ENCODE measurements around the gene IGSF22.

IGSF22 gene

DNA sequence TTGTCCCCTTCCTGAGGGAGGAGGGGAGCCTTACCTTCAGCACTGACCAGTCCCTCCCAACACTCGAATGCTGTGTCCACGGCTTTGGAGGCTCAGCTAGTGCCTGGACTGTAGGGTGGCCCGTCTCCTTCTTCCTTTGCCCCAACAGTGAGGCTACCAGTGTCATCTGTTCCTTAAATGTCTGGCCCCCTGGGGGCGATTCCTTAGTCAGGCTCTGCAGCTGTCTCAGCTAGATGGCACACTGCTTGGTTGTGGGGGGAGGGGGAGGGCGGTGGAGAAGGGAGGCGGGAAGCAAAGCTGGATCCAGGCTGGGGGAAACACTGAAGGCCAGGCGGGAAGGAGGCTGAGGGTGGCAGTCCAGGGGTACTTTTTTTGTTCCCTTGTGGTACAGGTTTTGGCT lies at the start of gene IGSF22:
IGSF22 (minus strand) TSS at position 149 of the 400 bp plus-strand sequence. CDS start 1,952 bp downstream, outside the sequence.
- no peak for DNase-seq (ENCODE audit: insufficient read length, low spot score)
- FAIRE-seq = no peak

GRCh38 chr11:18774801-18775200 lies 48.8 kb upstream of the IGSF22 start:
- no peak for DNase-seq (ENCODE audit: insufficient read length, low spot score)
- no peak for FAIRE-seq

GRCh38 chr11:18773681-18774080 lies 47.7 kb upstream of the IGSF22 start:
- FAIRE-seq = no peak
- DNase-seq (ENCODE audit: insufficient read length, low spot score) = no peak

- DNase-seq (ENCODE audit: insufficient read length, low spot score) = no peak
These were observed 47.1 kb upstream of the IGSF22 start for GRCh38 chr11:18773104-18773503.

DNA sequence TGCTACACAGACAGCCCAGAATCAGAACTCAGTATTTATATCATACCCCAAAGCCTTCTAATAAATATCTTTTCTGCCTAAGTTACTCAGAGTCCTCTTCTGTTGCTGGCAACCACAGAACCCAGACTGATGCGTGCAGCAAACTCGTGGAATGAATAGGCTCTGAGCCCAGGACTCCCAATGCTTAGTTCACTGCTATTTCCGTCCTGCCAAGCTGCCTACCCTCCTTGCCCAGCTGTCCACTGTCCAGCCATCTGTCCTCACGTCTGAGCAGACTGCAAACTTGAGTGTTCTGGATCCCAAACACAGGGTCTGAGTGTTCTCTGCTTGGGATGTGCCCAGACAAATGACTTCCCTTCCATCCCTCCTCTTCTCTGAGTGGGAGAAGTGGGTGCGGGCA lies 46.2 kb upstream of the IGSF22 start:
- FAIRE-seq (no peak), DNase-seq (ENCODE audit: insufficient read length, low spot score) (no peak)

More at GRCh38 chr11:18773104-18773503, 47.1 kb upstream of the IGSF22 start:
- no peak for FAIRE-seq

DNA sequence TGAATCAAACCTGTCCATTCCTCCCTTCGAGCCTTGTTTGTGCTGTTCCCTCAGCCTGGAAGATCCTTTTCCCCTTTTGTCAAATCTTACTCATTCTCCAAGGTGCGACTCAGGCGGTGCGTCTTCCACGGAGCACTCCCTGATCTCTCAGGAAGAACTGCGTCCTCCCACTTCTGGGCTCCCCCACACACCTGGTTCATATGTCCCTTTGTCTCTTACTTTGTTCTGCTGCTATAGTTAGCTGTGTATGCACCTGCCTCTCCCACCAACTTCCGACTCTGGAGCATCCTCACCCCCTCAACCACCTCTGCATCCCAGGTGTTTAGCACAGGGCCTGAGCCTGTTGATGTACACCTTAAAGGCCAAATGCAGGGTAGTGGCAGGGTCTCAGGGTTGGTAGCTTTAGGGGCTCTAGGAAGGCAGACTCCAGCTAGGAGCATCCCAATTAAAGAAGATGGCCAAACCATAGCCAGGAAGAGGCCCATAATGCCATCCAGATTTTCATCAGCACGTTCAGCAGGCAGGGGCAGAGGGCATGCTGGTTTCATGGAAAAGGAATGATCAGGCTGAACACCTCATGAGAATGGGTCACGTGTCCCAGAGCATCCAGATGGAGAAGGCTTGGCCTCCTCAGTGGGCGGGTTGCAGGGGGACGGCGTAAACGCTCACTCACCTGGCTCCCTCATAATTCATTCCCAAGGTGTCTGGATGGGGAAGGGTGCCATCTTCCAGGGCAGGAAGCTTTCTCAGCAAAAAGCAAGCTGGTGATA lies 45.5 kb upstream of the IGSF22 start:
- FAIRE-seq (no peak), DNase-seq (ENCODE audit: insufficient read length, low spot score) (no peak)

- DNase-seq (ENCODE audit: insufficient read length, low spot score) (no peak), FAIRE-seq (peak; percentile 69)
These were observed 44.6 kb upstream of the IGSF22 start for GRCh38 chr11:18770479-18771125.

- no peak for DNase-seq (ENCODE audit: insufficient read length, low spot score)
- peak; percentile 26 for FAIRE-seq
These were observed 43.9 kb upstream of the IGSF22 start for GRCh38 chr11:18769802-18770456.

DNA sequence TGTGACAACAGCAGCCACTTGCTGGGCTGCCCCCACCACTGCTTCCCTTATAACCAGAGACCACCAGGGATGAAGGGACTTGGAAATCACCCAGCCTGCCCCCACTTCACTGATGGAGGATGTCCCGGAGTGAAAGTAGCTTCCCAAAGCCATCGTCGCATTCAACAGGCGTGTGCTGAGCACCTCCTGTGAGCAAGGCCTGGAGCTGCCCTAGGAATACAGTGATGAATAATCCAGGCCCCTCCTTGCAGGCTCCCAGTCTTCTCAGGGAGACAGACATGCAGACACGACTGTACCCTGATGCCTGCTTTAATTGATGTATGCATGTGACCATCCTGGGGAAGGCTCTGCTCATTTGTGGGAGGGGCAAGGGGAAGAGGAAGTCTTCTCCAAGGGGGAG lies 43.0 kb upstream of the IGSF22 start:
- no peak for DNase-seq (ENCODE audit: insufficient read length, low spot score)
- FAIRE-seq = peak; percentile 23

DNA sequence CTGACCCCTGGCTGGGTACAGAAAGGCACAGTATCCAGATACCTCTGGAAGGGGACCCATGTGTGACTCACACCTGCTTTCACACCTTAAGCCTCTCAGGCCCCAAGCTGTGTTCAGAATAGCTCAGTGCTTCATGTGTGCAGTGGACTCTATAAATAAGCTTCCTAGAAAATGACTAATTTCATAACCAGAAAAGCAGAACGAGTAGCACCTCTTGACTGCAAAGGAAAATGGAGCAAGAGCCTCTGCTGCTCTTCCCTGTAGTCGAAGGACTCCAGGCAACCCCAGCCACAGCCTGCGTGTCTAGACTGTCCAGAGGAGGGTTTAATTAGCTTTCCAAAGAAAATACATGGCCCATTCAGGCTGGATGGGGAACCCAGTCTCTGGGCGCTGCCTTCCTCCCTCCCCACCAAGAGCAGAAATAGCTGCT lies 42.5 kb upstream of the IGSF22 start:
- DNase-seq (ENCODE audit: insufficient read length, low spot score) = peak; percentile 50
- FAIRE-seq = peak; percentile 97

- DNase-seq (ENCODE audit: insufficient read length, low spot score) = no peak
- no peak for FAIRE-seq
These were observed 40.0 kb upstream of the IGSF22 start for GRCh38 chr11:18766015-18766414.

DNA sequence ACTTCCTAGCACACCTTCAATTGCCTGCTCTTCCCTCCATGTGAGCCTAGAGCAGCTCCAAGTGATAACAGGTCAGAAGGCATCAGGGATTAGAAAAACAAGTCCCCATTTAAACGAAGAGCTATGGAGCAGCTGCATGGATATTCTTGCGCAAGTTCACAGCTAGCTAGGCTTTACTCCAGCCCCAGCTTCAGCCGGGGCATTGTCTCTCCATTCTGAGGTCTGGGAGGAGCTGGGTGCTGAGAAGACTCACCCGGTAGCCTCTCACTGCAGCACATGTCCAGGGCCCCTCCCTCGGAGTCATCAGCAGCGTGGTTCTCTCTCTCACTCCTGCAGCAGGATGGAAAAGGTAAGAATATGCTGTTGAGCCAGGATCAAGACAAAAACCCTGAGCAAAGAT lies 39.6 kb upstream of the IGSF22 start:
- FAIRE-seq (no peak), DNase-seq (ENCODE audit: insufficient read length, low spot score) (no peak)

GRCh38 chr11:18761741-18762140 lies 35.8 kb upstream of the IGSF22 start:
- FAIRE-seq = no peak
- DNase-seq (ENCODE audit: insufficient read length, low spot score) = no peak

GRCh38 chr11:18761144-18761543 lies 35.2 kb upstream of the IGSF22 start:
- FAIRE-seq (no peak), DNase-seq (ENCODE audit: insufficient read length, low spot score) (no peak)

DNA sequence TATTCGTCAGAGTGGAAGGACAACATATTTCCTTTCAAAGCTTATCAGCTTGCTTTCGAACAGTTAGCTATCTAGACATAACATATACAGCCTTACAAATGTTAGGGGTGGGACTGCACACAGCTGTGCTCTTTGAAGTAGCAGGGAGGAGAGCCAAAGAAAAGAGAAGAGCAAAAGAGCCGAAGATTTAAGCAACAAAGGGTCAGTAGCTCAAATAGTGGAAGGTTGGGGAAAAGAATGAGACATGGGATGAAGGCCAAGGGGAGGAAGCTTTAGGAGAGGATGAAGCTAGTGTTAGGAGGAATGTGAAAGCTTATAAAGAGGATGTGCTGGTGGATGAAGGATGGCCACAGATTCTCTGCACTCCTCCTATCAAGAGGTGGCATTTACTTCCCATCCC lies 31.8 kb upstream of the IGSF22 start:
- DNase-seq (ENCODE audit: insufficient read length, low spot score) (no peak), FAIRE-seq (no peak)

- no peak for FAIRE-seq
- no peak for DNase-seq (ENCODE audit: insufficient read length, low spot score)
These were observed 30.9 kb upstream of the IGSF22 start for GRCh38 chr11:18756889-18757288.

- FAIRE-seq = no peak
- no peak for DNase-seq (ENCODE audit: insufficient read length, low spot score)
These were observed 28.3 kb upstream of the IGSF22 start for GRCh38 chr11:18754308-18754707.

- no peak for FAIRE-seq
- no peak for DNase-seq (ENCODE audit: insufficient read length, low spot score)
These were observed 26.5 kb upstream of the IGSF22 start for GRCh38 chr11:18752502-18752901.

DNA sequence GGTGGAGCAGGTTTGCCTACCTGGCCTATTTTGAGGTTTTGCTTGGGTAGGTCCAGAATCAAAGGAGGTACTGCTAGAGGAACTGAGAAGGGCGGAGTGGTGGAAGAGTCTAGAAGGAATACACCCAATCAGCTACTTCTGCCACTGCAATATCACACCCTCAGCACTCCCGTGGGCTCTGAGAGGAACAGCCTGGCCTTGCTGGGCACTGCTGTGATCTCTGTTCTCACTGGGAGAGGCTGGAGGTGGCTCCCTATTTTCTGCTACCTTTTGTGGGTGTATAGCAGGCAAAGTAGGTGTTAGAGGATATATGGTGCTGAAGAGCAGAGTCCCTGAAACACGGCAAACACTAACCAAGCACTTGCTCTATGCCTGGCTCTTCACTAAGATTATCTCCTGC lies 25.0 kb upstream of the IGSF22 start:
- FAIRE-seq (no peak), DNase-seq (ENCODE audit: insufficient read length, low spot score) (no peak)

- DNase-seq (ENCODE audit: insufficient read length, low spot score) (no peak), FAIRE-seq (no peak)
These were observed 23.8 kb upstream of the IGSF22 start for GRCh38 chr11:18749681-18750319.

GRCh38 chr11:18748766-18749365 lies 22.9 kb upstream of the IGSF22 start:
- DNase-seq (ENCODE audit: insufficient read length, low spot score) (no peak), FAIRE-seq (no peak)
